HG03103 (cell line): Measurements from ENCODE around the gene ELMO2.

ENCODE experiments used
- ATAC-seq: cut with Tn5 transposase; IDR thresholded peaks from one replicate; pipeline ENCODE4 v1.9.1; 2021; ENCODE audit warnings: low read depth; ENCODE audit not compliant: unreplicated experiment

The ELMO2 gene

GRCh38 chr20:46334303-46334904 lies 72.0 kb downstream of the ELMO2 start:
- ATAC-seq: no peak

- no peak for ATAC-seq
These were observed 73.0 kb downstream of the ELMO2 start for GRCh38 chr20:46333161-46333991.

- ATAC-seq: no peak
These were observed 73.8 kb downstream of the ELMO2 start for GRCh38 chr20:46332373-46333160.

- no peak for ATAC-seq
These were observed 74.6 kb downstream of the ELMO2 start for GRCh38 chr20:46331611-46332361.

- ATAC-seq: no peak
These were observed 75.5 kb downstream of the ELMO2 start for GRCh38 chr20:46330831-46331371.

- no peak for ATAC-seq
These were observed 76.2 kb downstream of the ELMO2 start for GRCh38 chr20:46330072-46330763.

GRCh38 chr20:46328200-46328882 lies 78.1 kb downstream of the ELMO2 start:
- no peak for ATAC-seq

GRCh38 chr20:46327557-46327956 lies 78.9 kb downstream of the ELMO2 start:
- ATAC-seq: no peak

GRCh38 chr20:46325789-46326188 lies 80.6 kb downstream of the ELMO2 start:
- no peak for ATAC-seq

- ATAC-seq: no peak
These were observed 81.3 kb downstream of the ELMO2 start for GRCh38 chr20:46324960-46325703.

GRCh38 chr20:46324379-46324778 lies 82.0 kb downstream of the ELMO2 start:
- no peak for ATAC-seq

GRCh38 chr20:46323557-46323956 lies 82.9 kb downstream of the ELMO2 start:
- no peak for ATAC-seq

- no peak for ATAC-seq
These were observed 83.8 kb downstream of the ELMO2 start for GRCh38 chr20:46322641-46323040.

GRCh38 chr20:46317685-46318177 lies 88.7 kb downstream of the ELMO2 start:
- no peak for ATAC-seq

- no peak for ATAC-seq
These were observed 89.3 kb downstream of the ELMO2 start for GRCh38 chr20:46316984-46317684.
